Measurements from ENCODE around the gene ERAP2. TPM values are rescaled to one million over a fixed set of nuclear protein-coding genes. Genes with fewer than 3 reads are reported as not detected.

The ERAP2 gene
- total and polyA plus RNA-seq, 2 experiments from 2014 or later = 1.1 to 1.8 TPM

- Histone ChIP-seq H3K79me2 (ENCODE audit: insufficient read depth) (peaks cover 5% of the 10 kb centered on the region), H3K27me3 (replicated peaks; ENCODE audit: insufficient read depth) (no peaks in the 10 kb centered on the region), H3K9me2 (ENCODE audit: insufficient read depth) (no peaks in the 10 kb centered on the region), H3K9ac (no peak overlapping the region), H3K4me3 (no peak overlapping the region), H2AFZ (no peak overlapping the region), H3K27ac (no peak overlapping the region), H3K4me1 (ENCODE audit: insufficient read depth) (peaks cover 12% of the 10 kb centered on the region), H3K9me3 (ENCODE audit: low read depth) (no peaks in the 10 kb centered on the region), H3K36me3 (ENCODE audit: low read depth) (no peaks in the 10 kb centered on the region), H4K20me1 (ENCODE audit: insufficient read depth) (no peaks in the 10 kb centered on the region), H3F3A (ENCODE audit: insufficient read depth) (peaks cover 18% of the 10 kb centered on the region), H3K4me2 (ENCODE audit: unreplicated experiment) (no peak overlapping the region)
- DNase-seq = no peak
- 93 to 95% methylated on average over 1 of the region's 1 CpG for WGBS, 2 experiments (ENCODE audit: low coverage in 1 of 2, low lambda C conversion rate in 2 of 2, missing lambda C conversion rate in 2 of 2)
- in situ Hi-C loops (cut with MboI) = no loop called here
- TF ChIP-seq EZH2 (IDR thresholded peaks at IDR 0.05; ENCODE audit: insufficient read depth, poor library complexity, severe bottlenecking) (no peak), EZH2phosphoT487 (IDR thresholded peaks at IDR 0.05; ENCODE audit: insufficient read depth, low read depth) (no peak)
Measured at GRCh38 chr5:96931605-96932004, 55.3 kb downstream of the ERAP2 start.

DNA sequence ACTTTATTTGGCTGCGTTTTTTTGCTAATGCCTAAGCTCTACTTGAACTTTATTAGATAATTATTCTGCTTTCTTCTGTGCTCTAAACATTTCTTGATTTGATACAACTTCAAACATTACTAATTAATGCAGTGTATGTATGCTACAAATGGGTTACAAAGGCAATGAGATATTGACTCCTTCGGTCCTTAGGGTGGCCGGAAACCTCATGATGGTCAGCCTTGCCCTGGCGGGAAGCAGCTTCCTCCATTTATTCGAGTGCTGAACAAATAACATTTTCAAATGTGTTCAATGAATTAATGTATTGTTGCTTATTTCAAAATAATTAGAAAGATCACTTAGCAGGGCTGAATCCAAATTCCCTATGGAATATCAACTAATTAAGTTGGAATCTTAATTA lies 55.7 kb downstream of the ERAP2 start:
- in situ Hi-C loops (cut with MboI) = no loop called here
- DNase-seq = no peak

DNA sequence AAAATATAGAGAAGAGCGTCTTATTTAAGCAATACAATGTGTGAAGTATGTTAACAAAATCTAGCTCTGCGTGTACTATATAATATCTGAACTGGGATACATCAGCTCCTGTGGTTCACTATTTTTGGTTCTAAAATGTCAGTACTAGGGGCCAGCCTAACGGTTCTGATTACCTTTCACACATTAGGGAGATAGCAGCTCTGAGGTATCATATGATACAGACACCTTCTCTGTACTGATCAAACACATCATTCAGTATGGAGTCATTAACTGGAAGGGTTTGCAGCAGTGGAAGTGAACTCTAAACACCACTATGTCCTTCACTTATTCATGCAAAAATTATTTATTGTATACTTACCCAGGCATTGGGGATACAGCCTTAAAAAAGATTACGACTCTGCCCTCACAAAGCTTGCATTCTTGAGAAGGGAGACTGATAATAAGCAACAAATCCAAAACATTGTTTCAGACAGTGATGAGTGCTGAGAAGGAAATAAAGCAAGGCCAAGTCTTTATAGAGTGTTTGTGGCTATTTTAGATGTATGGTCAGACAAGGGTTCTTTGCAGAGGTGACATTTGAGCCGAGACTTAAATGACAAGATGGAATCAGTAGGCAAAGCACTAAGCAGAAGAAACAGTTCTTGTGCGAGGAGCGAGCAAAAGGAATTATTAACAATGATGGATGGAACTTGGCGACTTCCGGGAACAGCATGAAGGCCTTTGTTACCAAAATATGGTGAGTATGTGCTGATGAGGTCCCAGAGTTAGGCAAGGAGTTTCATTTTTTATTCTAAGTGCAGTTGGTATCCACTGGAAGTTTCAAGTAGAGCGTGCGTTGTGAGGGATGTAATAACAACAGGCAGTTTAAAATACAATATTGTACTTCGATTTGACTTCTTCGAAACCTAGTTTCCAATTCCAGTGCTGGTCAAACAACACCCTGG lies 57.7 kb downstream of the ERAP2 start:
- H3K9me3 ChIP-seq (ENCODE audit: low read depth) = no peaks in the 10 kb centered on the region
- no peaks in the 10 kb centered on the region for H3K27me3 ChIP-seq (replicated peaks; ENCODE audit: insufficient read depth)
- H3K9me2 ChIP-seq (ENCODE audit: insufficient read depth) = no peaks in the 10 kb centered on the region
- peak overlapping the region; percentile 97 for H2AFZ ChIP-seq
- H3K36me3 ChIP-seq (ENCODE audit: low read depth) = no peaks in the 10 kb centered on the region
- in situ Hi-C loops (cut with MboI) = no loop called here
- H4K20me1 ChIP-seq (ENCODE audit: insufficient read depth) = 0 out of 2 replicates have a peak, but pooled peaks cover 10% of the 10 kb centered on the region
- H3F3A ChIP-seq (ENCODE audit: insufficient read depth) = peaks cover 34% of the 10 kb centered on the region
- H3K4me1 ChIP-seq (ENCODE audit: insufficient read depth) = peaks cover 23% of the 10 kb centered on the region
- peak; percentile 66 for DNase-seq
- peak overlapping the region; percentile 90 for H3K4me2 ChIP-seq (ENCODE audit: unreplicated experiment)
- peaks cover 30% of the 10 kb centered on the region for H3K79me2 ChIP-seq (ENCODE audit: insufficient read depth)
- no peak for TF ChIP-seq EZH2phosphoT487 (IDR thresholded peaks at IDR 0.05; ENCODE audit: insufficient read depth, low read depth)
- no peak for TF ChIP-seq EZH2 (IDR thresholded peaks at IDR 0.05; ENCODE audit: insufficient read depth, poor library complexity, severe bottlenecking)
- peak overlapping the region; percentile 89 for H3K27ac ChIP-seq
- peak overlapping the region; percentile 85 for H3K4me3 ChIP-seq
- peak overlapping the region; percentile 88 for H3K9ac ChIP-seq
- 11 to 15% methylated on average over 13 of the region's 13 CpGs for WGBS, 2 experiments (ENCODE audit: low coverage in 1 of 2, low lambda C conversion rate in 2 of 2, missing lambda C conversion rate in 2 of 2)

More for the DNA sequence above, 55.7 kb downstream of the ERAP2 start:
- H3K27me3 ChIP-seq (replicated peaks; ENCODE audit: insufficient read depth) = no peaks in the 10 kb centered on the region
- no peak overlapping the region for H3K4me2 ChIP-seq (ENCODE audit: unreplicated experiment)
- H3K36me3 ChIP-seq (ENCODE audit: low read depth) = no peaks in the 10 kb centered on the region
- H3K9me2 ChIP-seq (ENCODE audit: insufficient read depth) = no peaks in the 10 kb centered on the region
- no peak overlapping the region for H3K4me3 ChIP-seq
- peaks cover 22% of the 10 kb centered on the region for H3F3A ChIP-seq (ENCODE audit: insufficient read depth)
- TF ChIP-seq EZH2 (IDR thresholded peaks at IDR 0.05; ENCODE audit: insufficient read depth, poor library complexity, severe bottlenecking) (no peak), EZH2phosphoT487 (IDR thresholded peaks at IDR 0.05; ENCODE audit: insufficient read depth, low read depth) (no peak)
- H3K27ac ChIP-seq = no peak overlapping the region
- H3K9ac ChIP-seq = no peak overlapping the region
- WGBS, 2 experiments (ENCODE audit: low coverage in 1 of 2, low lambda C conversion rate in 2 of 2, missing lambda C conversion rate in 2 of 2) = 94 to 97% methylated on average over 5 of the region's 5 CpGs
- peaks cover 10% of the 10 kb centered on the region for H3K79me2 ChIP-seq (ENCODE audit: insufficient read depth)
- H4K20me1 ChIP-seq (ENCODE audit: insufficient read depth) = no peaks in the 10 kb centered on the region
- peaks cover 13% of the 10 kb centered on the region for H3K4me1 ChIP-seq (ENCODE audit: insufficient read depth)
- no peak overlapping the region for H2AFZ ChIP-seq
- H3K9me3 ChIP-seq (ENCODE audit: low read depth) = no peaks in the 10 kb centered on the region

DNA sequence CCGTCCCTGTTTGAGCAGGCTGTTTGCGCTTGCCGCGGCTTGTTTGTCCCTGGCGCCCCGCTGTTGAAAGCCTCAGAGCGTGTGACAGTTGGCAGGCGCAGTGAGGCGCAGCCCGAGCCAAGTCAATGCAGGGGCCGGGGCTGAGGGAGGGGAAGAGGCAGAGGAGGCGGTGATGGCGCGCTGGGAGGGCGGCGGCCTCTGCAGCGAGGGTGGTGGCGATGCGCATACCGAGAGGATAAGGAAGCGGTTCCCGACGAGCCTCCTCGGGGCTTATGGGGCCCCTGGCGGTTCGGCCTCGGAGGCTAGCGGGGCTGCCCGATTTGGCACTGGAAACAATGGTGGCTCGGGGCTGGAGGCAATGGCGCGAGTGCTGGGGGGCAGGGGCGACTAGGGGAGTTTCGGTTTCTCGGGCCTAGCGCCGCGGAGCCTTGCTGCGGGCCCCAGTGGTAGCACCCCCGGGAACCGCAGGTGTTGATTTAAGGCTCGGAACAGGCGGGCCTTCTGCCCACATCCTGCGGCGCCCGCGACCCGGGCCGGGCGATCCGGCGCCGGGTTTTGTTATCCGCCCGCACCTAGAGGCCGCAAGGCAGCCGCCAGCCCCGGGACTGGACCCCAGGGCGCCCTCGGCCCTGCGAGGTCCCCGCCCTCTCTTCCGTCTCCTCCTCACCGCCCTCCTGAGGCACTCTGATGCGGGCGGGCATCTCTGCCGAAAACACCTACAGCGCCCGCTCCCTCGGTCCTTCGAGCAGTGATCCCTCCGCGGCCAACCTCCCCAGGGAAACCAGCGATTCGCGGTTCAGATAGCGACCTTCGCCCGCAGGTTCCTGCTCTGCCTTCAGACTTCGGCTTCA lies 58.6 kb downstream of the ERAP2 start:
- Histone ChIP-seq H3K27ac (peak overlapping the region; percentile 89), H3K9ac (peak overlapping the region; percentile 88), H3F3A (ENCODE audit: insufficient read depth) (peaks cover 34% of the 10 kb centered on the region), H3K36me3 (ENCODE audit: low read depth) (no peaks in the 10 kb centered on the region), H4K20me1 (ENCODE audit: insufficient read depth) (0 out of 2 replicates have a peak, but pooled peaks cover 10% of the 10 kb centered on the region), H3K4me1 (ENCODE audit: insufficient read depth) (peaks cover 25% of the 10 kb centered on the region), H3K27me3 (replicated peaks; ENCODE audit: insufficient read depth) (no peaks in the 10 kb centered on the region), H3K4me3 (peak overlapping the region; percentile 85), H3K9me2 (ENCODE audit: insufficient read depth) (no peaks in the 10 kb centered on the region), H3K79me2 (ENCODE audit: insufficient read depth) (peaks cover 39% of the 10 kb centered on the region), H3K4me2 (ENCODE audit: unreplicated experiment) (peak overlapping the region; percentile 93), H3K9me3 (ENCODE audit: low read depth) (no peaks in the 10 kb centered on the region), H2AFZ (peak overlapping the region; percentile 97)
- WGBS, 2 experiments (ENCODE audit: low coverage in 1 of 2, low lambda C conversion rate in 2 of 2, missing lambda C conversion rate in 2 of 2) = 0 to 1% methylated on average over 67 to 76 of the region's 80 CpGs
- peak; percentile 95 for DNase-seq
- in situ Hi-C loops (cut with MboI) = no loop called here
- TF ChIP-seq EZH2 (IDR thresholded peaks at IDR 0.05; ENCODE audit: insufficient read depth, poor library complexity, severe bottlenecking) (no peak), EZH2phosphoT487 (IDR thresholded peaks at IDR 0.05; ENCODE audit: insufficient read depth, low read depth) (no peak)

All from GM23248 (cell line).